Prostate gland (tissue), 2 donors: ENCODE data around the gene EEF1AKMT4. TPM values are rescaled to one million over a fixed set of nuclear protein-coding genes. Genes with fewer than 3 reads are reported as not detected.

Experiments
- DNase-seq: peaks from one replicate; pipeline ENCODE4 v3.0.0-alpha.2; 2019; ENCODE audit warnings: low spot score
- H3K27ac ChIP-seq, 2 donors: fragments of 200-600 bp; sonication (generic); 2 replicates each; pipeline ENCODE4 v1.5.1; 2017 to 2019
- H3K27me3 ChIP-seq: fragments of 200-600 bp; sonication (generic); replicated peaks from 2 replicates; pipeline ENCODE4 v1.5.1; 2019; ENCODE audit not compliant: insufficient read depth
- H3K36me3 ChIP-seq, 2 donors: fragments of 200-600 bp; sonication (generic); 1 replicate in 1 of 2; 2 replicates in 1 of 2; pipeline versions ENCODE4 v1.5.1 to v1.8.1; 2017 to 2019
- H3K4me1 ChIP-seq: fragments of 200-600 bp; sonication (generic); replicated peaks from 2 replicates; pipeline ENCODE4 v1.5.1; 2019
- H3K4me3 ChIP-seq, 2 donors: fragments of 200-600 bp; sonication (generic); 2 replicates each; pipeline ENCODE4 v1.5.1; 2017 to 2019
- H3K9me3 ChIP-seq: fragments of 200-600 bp; sonication (generic); 2 replicates; pipeline ENCODE4 v1.5.1; 2017
- CTCF ChIP-seq, 4 experiments: fragments of 200-600 bp in 2 of 4; fragments of 450-650 bp in 2 of 4; sonication (generic) in 2 of 4; IDR thresholded peaks; 1 replicate in 3 of 4; 2 replicates in 1 of 4; pipeline ENCODE4 v1.5.1; 2016 to 2019; ENCODE audit warnings: antibody characterized with exemption in 4 of 4, mild to moderate bottlenecking in 2 of 4, moderate library complexity in 2 of 4
- POLR2A ChIP-seq: fragments of 450-650 bp; IDR thresholded peaks from one replicate; pipeline ENCODE4 v1.6.1; 2016; ENCODE audit warnings: antibody characterized with exemption, mild to moderate bottlenecking
- POLR2AphosphoS5 ChIP-seq: sonication (generic); formaldehyde crosslinking; IDR thresholded peaks from one replicate; pipeline ENCODE4 v1.6.1; 2017; ENCODE audit warnings: antibody characterized with exemption
- WGBS: methylation state at CpG from one replicate; pipeline ENCODE4 v1.1.5; 2018; 5-methylcytosine and 5-hydroxymethylcytosine counted together
- intact Hi-C: fragments of 100-400 bp; cut with DNase I; formaldehyde crosslinking; loops from one replicate; pipeline ENCODE4 v1.14.2; 2022
- total RNA-seq, 2 donors: library from RNA; depleted of rRNA; stranded (reverse); fragments of >200 nt; gene quantifications; one replicate each; pipeline ENCODE4 v1.1.0, GENCODE V29; 2016

EEF1AKMT4 gene
- 1 to 10 TPM; 6.1 TPM for total RNA-seq

- 0% methylated on average over 30 of the region's 54 CpGs for WGBS
Measured at GRCh38 chr3:184249412-184250166, at the start of gene EEF1AKMT4. Gene EEF1AKMT4, plus strand, starts transcription at chr3:184249672. Its CDS starts 23 bp downstream, at chr3:184249695.

GRCh38 chr3:184200825-184201224, 48.6 kb upstream of the EEF1AKMT4 start:
- DNase-seq = no peak
- TF ChIP-seq POLR2A (no peak), CTCF (IDR thresholded peaks at IDR 0.05) (no peak), POLR2AphosphoS5 (no peak)
- intact Hi-C loops = no loop called here

More at GRCh38 chr3:184249412-184250166, at the start of gene EEF1AKMT4:
- intact Hi-C loops = loop anchor here (2.0 to 10.0 kb wide), 3 partner anchors 115 to 352 kb away; partner anchors contain the start of genes ABCC5 and EIF2B5
- Histone ChIP-seq H3K4me3 (peak within 1 kb of the TSS; percentile 81 to 97), H3K4me1 (no peaks in the 10 kb centered on the region), H3K27ac (peak within 1 kb of the TSS; percentile 77 to 83), H3K9me3 (no peaks in the 10 kb centered on the region), H3K27me3 (no peaks in the 10 kb centered on the region), H3K36me3 (peaks cover 0 to 5% of the 10 kb centered on the region in 2 donors)
- DNase-seq = peak; percentile 96
- TF ChIP-seq CTCF (IDR thresholded peaks at IDR 0.05) (peak in 3 of 4 experiments; percentile 27 to 73 (median 51)), POLR2AphosphoS5 (peak; percentile 90), POLR2A (peak; percentile 42)

GRCh38 chr3:184203526-184203925, 45.9 kb upstream of the EEF1AKMT4 start:
- intact Hi-C loops = no loop called here
- Histone ChIP-seq H3K4me1 (no peaks in the 10 kb centered on the region), H3K4me3 (no peak overlapping the region), H3K27me3 (no peaks in the 10 kb centered on the region), H3K36me3 (no peaks in the 10 kb centered on the region), H3K27ac (no peak overlapping the region), H3K9me3 (no peaks in the 10 kb centered on the region)
- 80% methylated on average over 8 of the region's 8 CpGs for WGBS
- TF ChIP-seq POLR2A = no peak
- no peak for DNase-seq

More at GRCh38 chr3:184200825-184201224, 48.6 kb upstream of the EEF1AKMT4 start:
- H3K4me3 ChIP-seq = no peak overlapping the region
- H3K27ac ChIP-seq = no peak overlapping the region
- no peaks in the 10 kb centered on the region for H3K36me3 ChIP-seq
- H3K9me3 ChIP-seq = no peaks in the 10 kb centered on the region
- H3K27me3 ChIP-seq = no peaks in the 10 kb centered on the region
- no peaks in the 10 kb centered on the region for H3K4me1 ChIP-seq

- TF ChIP-seq POLR2AphosphoS5 (no peak), CTCF (IDR thresholded peaks at IDR 0.05) (no peak), POLR2A (no peak)
- H3K4me3 ChIP-seq = no peak overlapping the region
- no peak for DNase-seq
- no peaks in the 10 kb centered on the region for H3K36me3 ChIP-seq
- H3K27me3 ChIP-seq = no peaks in the 10 kb centered on the region
- intact Hi-C loops = no loop called here
- H3K27ac ChIP-seq = no peak overlapping the region
- 38% methylated on average over 11 of the region's 11 CpGs for WGBS
- H3K4me1 ChIP-seq = no peaks in the 10 kb centered on the region
- H3K9me3 ChIP-seq = no peaks in the 10 kb centered on the region
Measured at GRCh38 chr3:184209146-184209923, 40.1 kb upstream of the EEF1AKMT4 start.

GRCh38 chr3:184211297-184211696, 38.2 kb upstream of the EEF1AKMT4 start:
- H3K36me3 ChIP-seq = no peaks in the 10 kb centered on the region
- no peak for DNase-seq
- no peaks in the 10 kb centered on the region for H3K27me3 ChIP-seq
- no peaks in the 10 kb centered on the region for H3K4me1 ChIP-seq
- no peaks in the 10 kb centered on the region for H3K9me3 ChIP-seq
- TF ChIP-seq POLR2AphosphoS5 (no peak), CTCF (IDR thresholded peaks at IDR 0.05) (no peak), POLR2A (no peak)
- intact Hi-C loops = no loop called here
- 55% methylated on average over 5 of the region's 5 CpGs for WGBS
- no peak overlapping the region for H3K4me3 ChIP-seq
- H3K27ac ChIP-seq = no peak overlapping the region
